Measurements from ENCODE around the gene UVRAG. TPM values are rescaled to one million over a fixed set of nuclear protein-coding genes. Genes with fewer than 3 reads are reported as not detected.

The UVRAG gene
- total and polyA plus RNA-seq, 2 donors (not counting 1 experiment from before 2014, with no cell fraction given) = 37.7 to 94.1 TPM

DNA sequence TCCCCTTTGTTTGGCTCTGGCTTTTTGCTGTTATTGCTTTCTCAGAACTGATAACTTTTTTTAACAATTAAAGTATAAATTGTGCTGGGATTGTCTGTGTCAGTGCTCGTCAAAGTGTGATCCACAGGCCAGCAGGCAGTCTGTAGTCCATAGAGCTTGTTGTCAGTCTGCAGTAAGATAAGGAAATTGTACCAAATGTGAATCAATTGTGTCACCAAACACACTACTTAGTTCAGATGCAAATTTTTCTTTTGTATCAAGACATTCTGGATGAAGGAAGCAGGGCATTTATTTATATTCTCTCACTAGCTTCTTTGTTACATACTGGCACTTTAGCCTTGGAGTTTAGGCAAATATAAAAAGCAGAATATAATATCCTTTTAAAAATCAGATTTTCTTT is 270.3 kb downstream of the UVRAG start:
- H3K79me2 ChIP-seq (ENCODE audit: control insufficient read depth, insufficient read depth, low read length) = peaks cover 28% of the 10 kb centered on the region
- no peak overlapping the region for H3K4me2 ChIP-seq (replicated peaks; ENCODE audit: low read depth, low read length, poor library complexity, severe bottlenecking)
- POLR2A ChIA-PET = no interaction called here
- peaks cover 5 to 26% of the 10 kb centered on the region in 2 experiments for H3K36me3 ChIP-seq (replicated peaks in 1 of 2; ENCODE audit: control extremely low read depth in 1 of 2, control insufficient read depth in 1 of 2, extremely low read depth in 1 of 2, insufficient read depth in 2 of 2, low read length in 1 of 2)
- CTCF ChIA-PET = no interaction called here
- H3K4me3 ChIP-seq (ENCODE audit: control extremely low read depth in 1 of 5, extremely low read depth in 1 of 5, insufficient read depth in 1 of 5, low read depth in 2 of 5, low read length in 4 of 5) = no peak overlapping the region
- H2AFZ ChIP-seq (ENCODE audit: insufficient read depth, low read depth, low read length, poor library complexity, severe bottlenecking) = no peak overlapping the region
- H3K4me1 Mint-ChIP-seq = peaks cover 3% of the 10 kb centered on the region
- H3K27me3 ChIP-seq (replicated peaks in 1 of 4; ENCODE audit: control extremely low read depth in 1 of 4, control insufficient read depth in 3 of 4, insufficient read depth in 4 of 4, low read length in 3 of 4) = no peaks in the 10 kb centered on the region
- H3K4me3 Mint-ChIP-seq = no peak overlapping the region
- no peak overlapping the region for H3K9ac ChIP-seq (ENCODE audit: low read length)
- H3K9me3 ChIP-seq (ENCODE audit: control extremely low read depth in 1 of 3, control insufficient read depth in 2 of 3, insufficient read depth in 1 of 3, low read length in 2 of 3) = peaks cover 0 to 4% (median under 1%) of the 10 kb centered on the region in 3 donors
- DNase-seq (no peak), ATAC-seq (ENCODE audit: low read depth) (no peak)
- intact Hi-C loops (cut with micrococcal nuclease) = no loop called here
- H3K27me3 Mint-ChIP-seq = no peaks in the 10 kb centered on the region
- TF ChIP-seq EZH2 (IDR thresholded peaks at IDR 0.05; ENCODE audit: borderline replicate concordance, insufficient read depth, low read depth, low read length, poor library complexity, severe bottlenecking) = no peak
- TF ChIP-seq, protein P1, sequence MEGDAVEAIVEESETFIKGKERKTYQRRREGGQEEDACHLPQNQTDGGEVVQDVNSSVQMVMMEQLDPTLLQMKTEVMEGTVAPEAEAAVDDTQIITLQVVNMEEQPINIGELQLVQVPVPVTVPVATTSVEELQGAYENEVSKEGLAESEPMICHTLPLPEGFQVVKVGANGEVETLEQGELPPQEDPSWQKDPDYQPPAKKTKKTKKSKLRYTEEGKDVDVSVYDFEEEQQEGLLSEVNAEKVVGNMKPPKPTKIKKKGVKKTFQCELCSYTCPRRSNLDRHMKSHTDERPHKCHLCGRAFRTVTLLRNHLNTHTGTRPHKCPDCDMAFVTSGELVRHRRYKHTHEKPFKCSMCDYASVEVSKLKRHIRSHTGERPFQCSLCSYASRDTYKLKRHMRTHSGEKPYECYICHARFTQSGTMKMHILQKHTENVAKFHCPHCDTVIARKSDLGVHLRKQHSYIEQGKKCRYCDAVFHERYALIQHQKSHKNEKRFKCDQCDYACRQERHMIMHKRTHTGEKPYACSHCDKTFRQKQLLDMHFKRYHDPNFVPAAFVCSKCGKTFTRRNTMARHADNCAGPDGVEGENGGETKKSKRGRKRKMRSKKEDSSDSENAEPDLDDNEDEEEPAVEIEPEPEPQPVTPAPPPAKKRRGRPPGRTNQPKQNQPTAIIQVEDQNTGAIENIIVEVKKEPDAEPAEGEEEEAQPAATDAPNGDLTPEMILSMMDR (IDR thresholded peaks at IDR 0.05) = no peak
- H3K4me1 ChIP-seq (ENCODE audit: control insufficient read depth in 2 of 2, insufficient read depth in 2 of 2, low read length in 2 of 2) = no peaks in the 10 kb centered on the region
- H3K9me3 Mint-ChIP-seq (ENCODE audit: insufficient read depth) = no peaks in the 10 kb centered on the region
- no CpG with 5 or more reads among the region's 1 CpG for WGBS (ENCODE audit: insufficient coverage)
- no peak overlapping the region for H3K27ac Mint-ChIP-seq
- H4K20me1 ChIP-seq (ENCODE audit: control insufficient read depth, insufficient read depth, low read length, poor library complexity, severe bottlenecking) = no peaks in the 10 kb centered on the region
- no peak overlapping the region for H3K27ac ChIP-seq (ENCODE audit: low read length in 2 of 2)

DNA sequence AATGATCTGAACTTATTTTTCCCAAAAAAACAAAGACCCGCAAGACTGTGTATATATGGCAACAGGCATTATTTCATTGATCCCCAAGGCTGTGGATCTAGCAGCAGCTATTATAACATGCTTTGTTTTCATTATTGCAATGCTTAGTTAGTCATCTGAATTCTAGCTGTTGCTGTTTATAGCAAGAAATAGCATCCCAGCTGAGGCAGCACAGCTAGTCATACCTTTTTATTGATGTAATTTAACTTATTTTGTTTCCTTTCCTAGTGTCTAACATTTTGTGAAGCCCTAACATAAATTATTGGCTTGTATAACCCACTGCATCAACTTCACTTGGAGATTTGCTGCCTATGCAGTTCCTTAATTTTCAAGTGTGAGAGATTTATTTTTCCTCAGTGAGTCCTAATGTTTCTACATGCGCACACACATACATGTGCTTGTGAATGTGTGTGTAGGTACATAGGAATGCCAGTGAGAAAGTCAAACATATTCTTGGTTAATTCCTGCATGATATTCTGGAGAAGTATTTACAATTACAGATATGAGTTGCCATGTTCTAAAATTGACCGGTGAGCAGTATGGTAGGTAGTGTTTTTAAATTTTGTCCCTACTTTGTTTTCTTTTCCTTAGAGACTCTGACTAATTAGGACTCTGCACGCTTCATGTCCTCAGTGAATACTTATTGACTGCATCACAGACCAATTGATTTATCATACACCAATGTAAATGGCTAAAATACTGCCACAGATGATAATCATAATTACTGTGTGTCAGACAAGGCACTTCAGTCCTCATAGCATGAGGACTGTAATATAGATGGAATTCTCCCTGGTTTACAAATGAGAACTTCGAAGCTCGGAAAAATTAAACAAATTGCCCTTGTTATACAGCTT is 272.0 kb downstream of the UVRAG start:
- POLR2A ChIA-PET = no interaction called here
- CTCF ChIA-PET = no interaction called here
- ATAC-seq (ENCODE audit: low read depth) (no peak), DNase-seq (no peak)
- no peak overlapping the region for H3K9ac ChIP-seq (ENCODE audit: low read length)
- TF ChIP-seq, protein P1 (IDR thresholded peaks at IDR 0.05) = no peak
- no peak for TF ChIP-seq EZH2 (IDR thresholded peaks at IDR 0.05; ENCODE audit: borderline replicate concordance, insufficient read depth, low read depth, low read length, poor library complexity, severe bottlenecking)
- WGBS (ENCODE audit: insufficient coverage) = no CpG with 5 or more reads among the region's 6 CpGs
- H3K4me1 Mint-ChIP-seq = no peaks in the 10 kb centered on the region
- H3K27me3 ChIP-seq (replicated peaks in 1 of 4; ENCODE audit: control extremely low read depth in 1 of 4, control insufficient read depth in 3 of 4, insufficient read depth in 4 of 4, low read length in 3 of 4) = no peaks in the 10 kb centered on the region
- H3K4me1 ChIP-seq (ENCODE audit: control insufficient read depth in 2 of 2, insufficient read depth in 2 of 2, low read length in 2 of 2) = no peaks in the 10 kb centered on the region
- intact Hi-C loops (cut with micrococcal nuclease) = no loop called here
- H3K9me3 ChIP-seq (ENCODE audit: control extremely low read depth in 1 of 3, control insufficient read depth in 2 of 3, insufficient read depth in 1 of 3, low read length in 2 of 3) = peaks cover 1 to 4% (median 4%) of the 10 kb centered on the region in 3 donors
- peaks cover 9 to 21% of the 10 kb centered on the region in 2 experiments for H3K36me3 ChIP-seq (replicated peaks in 1 of 2; ENCODE audit: control extremely low read depth in 1 of 2, control insufficient read depth in 1 of 2, extremely low read depth in 1 of 2, insufficient read depth in 2 of 2, low read length in 1 of 2)
- peaks cover 6% of the 10 kb centered on the region for H3K9me3 Mint-ChIP-seq (ENCODE audit: insufficient read depth)
- no peak overlapping the region for H2AFZ ChIP-seq (ENCODE audit: insufficient read depth, low read depth, low read length, poor library complexity, severe bottlenecking)
- peaks cover 38% of the 10 kb centered on the region for H3K79me2 ChIP-seq (ENCODE audit: control insufficient read depth, insufficient read depth, low read length)
- no peaks in the 10 kb centered on the region for H4K20me1 ChIP-seq (ENCODE audit: control insufficient read depth, insufficient read depth, low read length, poor library complexity, severe bottlenecking)
- peak overlapping the region; percentile 47 for H3K27ac Mint-ChIP-seq
- H3K4me3 Mint-ChIP-seq = no peak overlapping the region
- H3K4me2 ChIP-seq (replicated peaks; ENCODE audit: low read depth, low read length, poor library complexity, severe bottlenecking) = no peak overlapping the region
- H3K4me3 ChIP-seq (ENCODE audit: control extremely low read depth in 1 of 5, extremely low read depth in 1 of 5, insufficient read depth in 1 of 5, low read depth in 2 of 5, low read length in 4 of 5) = no peak overlapping the region
- H3K27ac ChIP-seq (ENCODE audit: low read length in 2 of 2) = no peak overlapping the region
- no peaks in the 10 kb centered on the region for H3K27me3 Mint-ChIP-seq
